Gastroesophageal sphincter (tissue), 3 donors: ENCODE results near the gene FGF3.
"Not testable (repeated sequence)": the region's sequence is repeated elsewhere in the genome, so short reads cannot be mapped to it uniquely, and the experiment has no call there.

Experiments used
- POLR2A ChIP-seq, 2 donors: fragments of 450-650 bp; IDR thresholded peaks; one replicate each; pipeline ENCODE4 v1.6.1; 2017; ENCODE audit warnings: antibody characterized with exemption in 2 of 2, mild to moderate bottlenecking in 2 of 2, moderate library complexity in 1 of 2
- TF ChIP-seq, protein P1 (sequence below), 4 experiments: fragments of 200-600 bp in 2 of 4; fragments of 450-650 bp in 2 of 4; sonication (generic) in 1 of 4; IDR thresholded peaks; one replicate each; pipeline ENCODE4 v1.5.1; 2017 to 2019; ENCODE audit warnings: antibody characterized with exemption in 4 of 4, mild to moderate bottlenecking in 2 of 4, moderate library complexity in 2 of 4

- TF ChIP-seq, protein P1, sequence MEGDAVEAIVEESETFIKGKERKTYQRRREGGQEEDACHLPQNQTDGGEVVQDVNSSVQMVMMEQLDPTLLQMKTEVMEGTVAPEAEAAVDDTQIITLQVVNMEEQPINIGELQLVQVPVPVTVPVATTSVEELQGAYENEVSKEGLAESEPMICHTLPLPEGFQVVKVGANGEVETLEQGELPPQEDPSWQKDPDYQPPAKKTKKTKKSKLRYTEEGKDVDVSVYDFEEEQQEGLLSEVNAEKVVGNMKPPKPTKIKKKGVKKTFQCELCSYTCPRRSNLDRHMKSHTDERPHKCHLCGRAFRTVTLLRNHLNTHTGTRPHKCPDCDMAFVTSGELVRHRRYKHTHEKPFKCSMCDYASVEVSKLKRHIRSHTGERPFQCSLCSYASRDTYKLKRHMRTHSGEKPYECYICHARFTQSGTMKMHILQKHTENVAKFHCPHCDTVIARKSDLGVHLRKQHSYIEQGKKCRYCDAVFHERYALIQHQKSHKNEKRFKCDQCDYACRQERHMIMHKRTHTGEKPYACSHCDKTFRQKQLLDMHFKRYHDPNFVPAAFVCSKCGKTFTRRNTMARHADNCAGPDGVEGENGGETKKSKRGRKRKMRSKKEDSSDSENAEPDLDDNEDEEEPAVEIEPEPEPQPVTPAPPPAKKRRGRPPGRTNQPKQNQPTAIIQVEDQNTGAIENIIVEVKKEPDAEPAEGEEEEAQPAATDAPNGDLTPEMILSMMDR (IDR thresholded peaks at IDR 0.05): not testable (repeated sequence)
- TF ChIP-seq POLR2A (IDR thresholded peaks at IDR 0.05): not testable (repeated sequence)
These were observed 54.3 kb downstream of the FGF3 start for GRCh38 chr11:69764918-69765317.
